Activated gamma-delta T cell (primary cell): ENCODE results near the gene IMPDH1.

ENCODE experiments used
- DNase-seq: peaks from one replicate; lab custom pipeline; 2025; lab: John Stamatoyannopoulos, UW

Gene IMPDH1

DNA sequence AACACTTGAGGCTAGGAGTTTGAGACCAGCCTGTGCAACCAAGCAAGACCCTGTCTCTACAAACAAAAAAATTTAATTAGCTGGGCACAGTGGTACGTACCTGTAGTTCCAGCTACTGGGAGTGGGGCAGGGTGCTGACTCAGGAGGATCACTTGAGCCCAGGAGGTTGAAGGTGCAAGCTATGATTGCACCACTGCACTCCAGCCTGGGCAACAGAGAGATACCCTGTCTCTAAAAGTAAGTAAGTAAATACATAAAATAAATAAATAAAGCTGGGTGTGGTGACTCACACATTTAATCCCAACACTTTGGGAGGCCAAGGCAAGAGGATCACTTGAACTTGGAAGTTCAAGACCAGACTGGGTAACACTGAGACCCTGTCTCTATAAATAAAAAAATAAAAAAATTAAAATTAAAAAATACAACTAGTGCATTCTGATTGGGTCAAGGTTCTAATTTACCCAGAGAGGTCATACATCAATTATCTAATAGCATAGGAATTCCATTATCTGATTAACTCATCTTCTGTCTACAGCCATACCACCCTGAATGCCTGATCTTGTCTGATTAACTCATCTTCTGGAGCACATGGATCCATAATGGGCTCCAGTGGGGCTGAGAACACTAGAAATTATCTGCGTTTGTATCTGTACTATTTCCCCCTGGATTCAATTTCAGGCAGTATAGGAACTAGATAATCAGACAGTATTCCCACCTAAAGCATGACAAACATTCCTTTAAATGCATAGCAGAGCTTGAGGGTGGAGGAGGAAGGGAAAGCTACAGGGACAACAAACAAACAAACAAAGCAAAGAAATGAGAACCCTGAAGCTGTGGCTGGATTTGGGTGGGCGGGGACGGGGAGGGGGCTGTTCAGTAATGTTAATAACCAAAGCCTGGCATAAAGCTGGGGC is 24.9 kb upstream of the IMPDH1 start:
- DNase-seq, result no peak

DNA sequence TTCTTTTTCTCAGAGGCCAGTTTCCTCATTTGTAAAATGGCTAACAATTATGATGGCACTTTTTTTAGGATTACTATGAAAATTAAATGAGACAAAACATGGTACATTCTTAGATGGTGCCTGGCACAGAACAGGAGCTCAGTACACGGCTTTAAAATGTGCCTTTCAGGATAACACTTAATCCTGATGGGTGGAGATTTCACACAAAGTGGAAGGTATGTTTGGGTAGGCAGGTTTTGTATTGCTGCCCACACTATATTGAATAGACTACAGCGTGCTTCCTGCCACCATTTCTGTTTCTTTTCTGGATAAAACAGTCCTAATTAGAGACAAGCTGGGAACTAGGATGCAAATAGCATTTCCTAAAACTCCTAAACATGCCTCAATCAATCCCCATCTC is 22.0 kb upstream of the IMPDH1 start:
- no peak for DNase-seq

DNA sequence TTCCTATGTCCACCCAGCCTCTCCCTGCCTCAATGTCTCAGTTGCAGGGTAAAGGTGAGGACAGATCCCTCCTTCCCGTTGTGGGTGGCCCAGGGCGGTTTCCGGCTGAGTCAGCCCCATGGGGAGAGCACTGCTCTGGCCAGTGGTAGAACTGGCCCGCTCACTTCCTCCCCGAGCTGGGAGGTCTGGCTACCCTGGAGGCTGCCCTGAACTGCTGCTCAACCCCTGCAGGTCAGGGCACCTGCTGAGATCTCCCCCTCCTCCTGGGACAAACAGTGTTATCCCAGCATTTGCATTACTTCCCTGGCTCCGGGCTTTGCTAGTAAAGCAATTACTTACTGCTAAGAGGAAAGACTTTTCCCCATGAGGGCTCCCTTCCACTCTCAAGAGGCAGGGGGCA is 21.4 kb upstream of the IMPDH1 start:
- no peak for DNase-seq

DNA sequence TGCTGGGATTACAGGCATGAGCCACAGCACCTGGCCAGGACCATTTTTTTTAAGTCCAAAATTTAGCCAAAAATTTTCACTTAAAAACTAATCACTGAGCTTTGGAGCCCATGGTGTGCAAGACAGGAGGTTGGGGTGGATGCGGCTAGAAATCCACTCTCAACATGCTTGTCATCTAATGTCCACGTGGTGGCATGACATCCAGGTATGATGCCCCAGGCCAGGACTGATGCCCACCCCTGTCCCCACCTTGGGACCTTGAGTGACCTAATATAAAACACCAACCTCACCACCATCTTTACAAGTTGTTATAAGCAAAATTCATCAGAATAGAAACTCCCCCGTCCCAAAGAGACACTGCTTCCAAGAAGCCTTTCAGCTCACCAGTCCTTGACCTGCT is 20.4 kb upstream of the IMPDH1 start:
- DNase-seq, result no peak

DNA sequence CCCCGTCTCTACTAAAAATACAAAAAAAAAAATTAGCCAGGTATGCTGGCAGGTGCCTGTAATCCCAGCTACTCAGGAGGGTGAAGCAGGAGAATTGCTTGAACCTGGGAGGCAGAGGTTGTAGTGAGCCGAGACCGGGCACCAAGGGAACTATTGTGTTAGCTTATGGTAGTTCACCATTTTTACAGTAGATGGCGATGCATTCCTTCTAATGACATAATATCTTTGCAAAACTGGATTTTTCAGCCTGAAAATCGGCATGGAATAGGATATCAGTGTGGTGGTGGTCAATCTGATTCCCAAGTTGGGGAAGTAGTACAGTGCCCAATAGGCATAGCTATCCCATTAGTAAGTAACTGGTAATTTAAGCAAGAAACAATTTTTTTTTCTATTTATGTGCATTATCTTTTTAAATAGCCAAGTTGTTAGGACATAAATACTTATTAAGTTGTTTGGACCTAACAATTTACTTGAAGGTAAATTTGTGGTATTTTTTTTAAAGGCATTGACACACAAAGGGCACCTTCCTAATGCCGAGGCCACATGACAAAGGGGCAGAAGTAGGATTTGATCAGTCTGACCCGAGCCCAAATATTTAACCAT is 17.6 kb upstream of the IMPDH1 start:
- no peak for DNase-seq

DNA sequence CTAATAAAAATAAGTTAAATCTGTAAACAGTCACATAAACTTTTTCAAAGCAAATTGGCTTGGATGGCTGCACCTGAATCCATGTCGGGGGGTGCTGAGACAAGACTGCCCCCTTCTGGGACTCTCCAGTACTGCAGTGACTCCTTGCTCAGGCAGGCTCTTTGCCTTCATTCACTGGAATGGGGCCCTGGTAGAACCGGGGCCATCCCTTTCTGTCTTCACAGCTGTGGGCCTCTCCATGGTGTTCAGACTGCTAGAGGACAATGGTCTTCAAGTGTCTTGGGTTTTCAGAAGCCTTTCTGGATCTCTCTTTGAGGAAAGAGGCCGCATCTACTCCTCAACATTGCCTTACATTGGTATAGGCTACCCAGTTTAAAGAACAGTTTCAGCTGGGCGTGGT is 16.1 kb upstream of the IMPDH1 start:
- no peak for DNase-seq

DNA sequence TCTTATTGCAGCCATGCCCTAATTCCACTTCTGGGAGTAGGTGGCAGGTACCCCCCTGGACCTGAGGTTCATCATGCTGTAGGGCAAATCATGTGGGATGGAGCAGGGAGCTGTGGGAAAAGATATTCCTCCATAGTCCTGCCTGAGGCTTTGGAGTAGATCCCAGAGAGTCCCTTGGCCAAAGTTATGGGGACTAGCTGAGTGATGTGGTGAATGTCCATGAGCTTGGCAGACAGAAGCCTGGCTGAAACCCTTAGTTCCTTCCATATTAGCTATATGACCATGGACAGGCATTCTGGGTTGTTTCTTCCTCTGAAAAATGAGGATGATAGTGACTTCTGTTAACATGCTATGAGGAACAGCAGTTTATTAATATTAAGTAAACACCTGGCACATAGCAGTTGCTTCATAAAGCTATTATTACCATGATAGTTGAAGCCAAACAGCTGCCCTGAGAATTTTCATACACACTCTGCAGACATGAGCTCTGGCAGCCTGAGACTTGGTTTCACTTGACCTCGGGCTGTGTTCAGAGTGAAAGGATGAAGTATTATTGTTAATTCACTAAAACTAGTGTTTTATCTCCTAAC is 15.0 kb upstream of the IMPDH1 start:
- no peak for DNase-seq

DNA sequence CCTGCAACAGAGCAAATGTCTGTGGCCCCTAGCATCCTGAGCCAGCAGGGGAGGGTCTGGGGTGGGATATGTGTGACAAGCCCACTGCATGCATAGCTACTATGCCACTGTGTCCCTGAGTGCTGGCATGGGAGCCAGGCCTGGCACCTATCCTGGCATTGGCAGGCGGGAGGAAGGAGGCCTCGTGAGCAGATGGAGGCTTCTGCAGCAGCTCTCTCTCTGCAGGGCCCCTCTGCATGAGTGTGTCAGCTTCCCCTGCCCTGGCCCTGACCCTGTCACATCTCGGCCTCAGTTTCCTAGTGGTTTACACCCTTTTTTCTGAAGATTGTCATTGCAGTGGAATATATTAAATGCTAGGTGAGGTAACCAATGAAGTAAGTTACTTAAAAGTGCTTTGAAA is 13.1 kb upstream of the IMPDH1 start:
- no peak for DNase-seq

DNA sequence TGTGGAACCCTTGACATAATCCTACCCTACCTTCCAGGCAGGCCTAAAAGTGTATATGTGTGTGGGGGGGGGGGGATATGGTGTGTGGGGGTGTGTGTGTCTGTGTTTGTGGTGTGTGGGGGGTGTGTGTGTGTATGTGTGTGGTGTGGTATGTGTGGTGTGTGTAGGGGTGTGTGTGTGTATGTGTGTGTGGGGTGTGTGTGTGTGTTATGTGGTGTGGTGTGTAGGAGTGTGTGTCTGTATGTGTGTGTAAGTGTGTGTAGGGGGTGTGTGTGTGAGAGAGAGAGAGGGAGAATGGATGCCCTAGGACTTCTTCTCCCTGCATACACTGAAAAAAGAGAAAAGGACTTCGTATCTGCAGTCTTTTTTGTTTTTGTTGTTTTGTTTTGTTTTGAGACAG is 12.3 kb upstream of the IMPDH1 start:
- no peak for DNase-seq

DNA sequence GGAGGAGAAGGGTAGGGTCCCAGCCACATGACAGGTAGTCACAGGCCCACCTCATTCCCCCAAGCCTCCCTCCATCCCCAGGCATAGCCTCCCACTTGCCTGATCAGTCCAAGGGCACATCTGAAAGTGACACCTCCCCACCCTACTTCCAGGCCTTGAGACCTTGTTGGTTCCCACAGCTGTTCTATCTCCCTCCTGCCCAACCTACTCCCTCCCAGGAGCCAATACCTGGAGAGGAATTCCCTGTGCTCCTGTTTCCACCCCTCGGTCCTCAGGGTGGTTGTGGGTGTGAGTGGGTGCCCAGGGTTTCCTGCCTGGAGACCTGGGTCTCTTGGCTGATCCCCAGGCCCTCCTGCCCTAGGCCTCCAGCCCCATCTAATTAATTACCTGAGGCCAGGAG is 11.6 kb upstream of the IMPDH1 start:
- DNase-seq, result no peak

DNA sequence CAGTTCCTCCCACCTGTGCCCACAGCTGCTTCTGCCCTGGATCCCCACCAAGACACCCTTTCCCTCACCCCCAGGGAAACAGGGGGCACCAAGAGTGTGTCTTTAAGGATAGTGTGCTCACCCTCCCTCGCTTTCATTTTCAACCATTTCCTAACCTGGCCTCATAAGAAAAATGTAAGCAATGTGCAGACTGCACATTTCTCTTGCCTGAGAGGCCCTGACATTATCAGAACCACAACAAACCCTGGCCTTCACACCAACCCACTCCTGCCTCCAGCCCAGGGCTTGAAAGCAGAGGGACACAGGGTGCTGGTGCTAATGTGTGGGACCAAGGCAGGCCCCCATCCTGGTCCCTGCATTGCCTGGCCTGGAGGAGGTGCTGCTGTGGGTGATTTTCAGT is 11.0 kb upstream of the IMPDH1 start:
- DNase-seq, result no peak

DNA sequence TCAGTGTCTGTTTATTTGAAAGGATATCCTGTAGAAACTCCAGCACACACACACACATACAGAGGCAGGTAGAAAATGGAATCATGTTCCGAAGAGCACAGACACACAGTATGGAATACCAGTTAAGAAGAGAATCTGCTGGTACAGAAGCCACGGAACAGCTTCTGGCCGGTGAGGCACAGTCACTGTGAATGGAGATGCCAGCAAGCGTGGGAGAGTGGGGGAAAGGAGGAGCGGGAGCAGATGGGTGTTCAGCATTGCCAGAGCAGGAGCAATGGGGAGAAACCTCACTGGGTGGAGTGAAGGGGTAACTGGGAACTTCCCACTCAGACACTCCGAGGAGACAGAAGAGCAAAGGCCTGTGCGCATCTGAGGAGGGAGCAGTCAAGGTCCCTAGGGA is 9.5 kb upstream of the IMPDH1 start:
- DNase-seq, result no peak

DNA sequence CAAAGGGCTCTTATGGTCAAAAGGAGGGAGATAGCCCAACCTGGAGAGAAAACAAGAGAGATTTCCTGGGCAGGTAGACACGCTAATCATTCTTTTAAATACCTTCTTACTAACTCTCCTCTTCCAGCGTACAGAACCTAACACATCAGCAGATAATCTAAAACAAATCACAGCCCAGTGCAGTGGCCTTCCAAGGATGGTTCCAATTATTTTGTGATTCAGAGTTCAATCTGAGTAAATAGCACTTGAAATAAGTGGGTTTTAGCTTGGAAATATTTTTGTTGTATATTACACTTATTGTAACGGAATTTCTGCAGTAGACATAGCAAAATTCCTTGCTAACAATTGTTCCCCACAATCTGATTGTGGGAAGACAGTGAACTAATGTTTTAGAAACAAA is 7.3 kb upstream of the IMPDH1 start:
- DNase-seq, result no peak

DNA sequence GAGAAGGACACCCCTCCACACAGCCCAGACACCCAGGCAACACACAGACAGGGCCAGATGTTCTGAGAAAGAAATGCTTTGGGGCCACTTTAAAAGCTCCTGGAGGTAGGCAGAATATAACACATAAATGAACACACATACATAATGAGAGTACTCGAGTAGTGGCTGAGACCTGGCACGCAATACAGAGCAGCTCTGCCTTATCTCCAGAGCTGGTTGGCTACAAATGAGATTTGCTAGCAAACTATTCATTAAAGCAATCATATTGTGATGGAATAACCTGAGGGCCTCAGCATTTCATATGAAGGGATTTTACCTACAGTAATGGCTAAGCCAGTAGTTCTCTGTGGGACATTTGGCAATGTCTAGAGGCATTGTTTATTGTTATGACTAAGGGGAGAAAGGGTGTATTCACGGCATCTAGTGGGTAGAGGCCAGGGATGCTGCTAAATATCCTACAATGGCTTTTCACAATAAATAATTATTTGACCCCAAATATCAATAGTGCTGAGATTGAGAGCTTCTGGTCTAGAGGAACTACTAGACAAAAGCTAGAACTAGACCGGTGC is 5.5 kb upstream of the IMPDH1 start:
- no peak for DNase-seq

DNA sequence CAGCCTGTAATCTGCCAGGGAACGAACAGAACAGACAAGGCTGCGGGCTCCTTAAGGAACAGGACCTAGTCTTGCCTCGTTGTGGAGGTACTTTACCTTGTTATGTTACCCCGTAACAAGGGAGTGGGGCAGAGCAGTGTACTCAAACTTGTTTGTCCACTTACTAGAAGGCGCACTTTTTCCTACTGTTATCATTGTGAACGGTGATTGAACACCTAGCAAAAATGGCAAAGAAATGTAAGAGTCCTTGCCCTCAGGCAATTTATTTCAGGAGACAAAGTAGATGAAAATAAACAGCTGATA is 620 bp upstream of the IMPDH1 start:
- DNase-seq, result no peak

DNA sequence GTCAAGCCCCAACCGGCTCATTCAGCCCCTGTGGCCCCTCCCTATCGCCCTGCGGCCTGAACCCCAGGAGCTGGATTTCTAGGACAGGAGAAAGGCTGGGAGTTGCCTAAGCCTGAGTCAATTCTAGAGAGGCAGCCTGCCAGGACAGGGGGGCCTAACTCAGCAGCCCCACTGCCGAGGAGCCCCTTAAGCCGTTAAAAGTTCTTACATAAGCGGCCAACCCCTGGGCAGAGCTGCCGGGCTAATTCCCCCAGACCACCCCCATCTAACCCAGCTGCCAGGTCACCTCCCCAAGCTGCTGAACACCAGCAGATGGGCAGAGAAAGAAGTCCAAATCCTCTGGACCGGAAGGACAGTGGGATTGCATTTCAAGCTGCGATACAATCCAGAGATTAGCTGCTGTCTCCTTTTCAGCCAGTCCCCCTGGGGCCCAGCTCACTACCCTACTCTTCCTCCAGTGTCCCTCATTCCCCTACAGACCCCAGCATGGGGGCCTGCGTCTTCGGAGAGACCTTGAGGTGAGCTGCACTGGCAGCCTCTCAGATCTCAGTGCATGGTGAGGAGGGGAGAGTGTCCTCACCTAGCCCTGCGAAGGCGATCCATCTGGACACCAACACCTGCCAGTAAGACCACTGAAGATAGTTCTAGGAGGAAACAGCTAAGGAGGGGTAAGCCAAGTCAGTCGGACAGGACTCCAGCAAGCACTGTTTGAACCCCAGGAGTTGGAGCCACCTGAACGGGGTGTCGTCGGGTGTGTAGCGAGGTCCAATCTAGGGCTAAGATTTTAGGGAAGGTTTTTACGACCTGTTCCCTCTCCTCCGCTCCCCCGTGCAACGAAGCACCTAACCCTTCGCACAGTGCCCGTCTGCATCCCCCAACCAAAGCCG is 830 bp downstream of the IMPDH1 start:
- no peak for DNase-seq

DNA sequence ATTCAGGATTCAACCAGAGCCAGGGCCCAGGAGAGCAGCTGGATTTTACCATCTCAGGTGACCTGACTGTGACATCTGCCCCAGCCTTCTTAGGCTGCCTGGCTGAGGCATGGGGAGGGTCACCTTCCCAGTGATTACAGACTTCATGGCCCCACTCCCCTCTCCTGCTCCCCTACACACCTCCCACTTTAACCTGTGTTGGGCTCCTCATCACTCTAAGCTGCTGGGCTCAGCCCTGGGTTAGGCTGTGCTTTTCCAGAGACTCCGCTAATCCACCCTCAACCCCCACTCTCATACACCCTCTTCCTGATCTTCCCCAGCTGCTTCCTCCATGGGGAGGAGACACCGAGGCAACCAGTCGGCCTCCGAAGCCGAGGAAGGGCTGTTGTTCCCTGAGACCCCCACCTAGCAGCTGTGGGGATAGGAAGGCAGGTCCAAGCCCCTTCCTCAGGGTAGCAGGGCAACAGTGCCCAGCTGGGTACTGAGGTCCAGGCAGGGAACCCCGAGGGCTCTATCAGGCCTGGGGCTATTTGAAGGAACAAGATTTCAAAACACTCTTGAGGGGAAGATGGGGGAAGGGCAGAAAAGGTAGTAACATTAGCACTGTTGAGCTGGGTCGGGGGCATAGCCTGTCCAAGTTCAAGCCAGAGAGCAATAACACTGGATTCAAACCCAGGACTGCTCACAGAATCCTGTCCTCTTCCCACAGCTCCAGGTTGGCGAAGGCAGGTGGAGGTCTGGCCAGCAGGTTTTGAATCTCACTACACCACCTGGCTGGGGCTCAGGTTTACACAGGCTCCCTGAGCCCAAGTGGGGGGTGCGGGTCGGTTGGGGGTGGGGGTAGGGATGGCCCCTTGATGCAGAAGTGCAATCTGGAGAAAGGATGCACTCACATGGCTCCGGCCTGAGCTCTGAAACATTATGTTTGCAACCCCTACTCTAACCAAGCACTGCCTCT is 1.8 kb downstream of the IMPDH1 start:
- DNase-seq, result no peak

DNA sequence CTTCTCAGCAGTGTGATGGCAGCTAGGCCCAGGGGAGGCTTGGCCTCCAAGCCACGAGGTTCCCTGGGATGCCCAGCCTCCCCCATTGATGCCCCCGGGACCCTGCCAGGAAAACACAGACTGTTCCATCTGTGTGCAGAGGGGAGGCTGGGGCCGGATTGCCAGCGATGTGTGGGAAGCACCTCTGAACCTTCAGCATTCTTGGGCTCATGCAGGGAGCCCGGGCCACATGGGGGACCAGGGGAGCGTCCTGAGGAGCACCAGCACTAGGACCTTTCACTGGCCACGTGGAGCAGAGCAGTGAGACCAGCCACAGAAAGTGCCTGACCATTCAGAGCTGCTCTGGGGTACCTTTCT is 2.6 kb downstream of the IMPDH1 start:
- DNase-seq, result no peak

DNA sequence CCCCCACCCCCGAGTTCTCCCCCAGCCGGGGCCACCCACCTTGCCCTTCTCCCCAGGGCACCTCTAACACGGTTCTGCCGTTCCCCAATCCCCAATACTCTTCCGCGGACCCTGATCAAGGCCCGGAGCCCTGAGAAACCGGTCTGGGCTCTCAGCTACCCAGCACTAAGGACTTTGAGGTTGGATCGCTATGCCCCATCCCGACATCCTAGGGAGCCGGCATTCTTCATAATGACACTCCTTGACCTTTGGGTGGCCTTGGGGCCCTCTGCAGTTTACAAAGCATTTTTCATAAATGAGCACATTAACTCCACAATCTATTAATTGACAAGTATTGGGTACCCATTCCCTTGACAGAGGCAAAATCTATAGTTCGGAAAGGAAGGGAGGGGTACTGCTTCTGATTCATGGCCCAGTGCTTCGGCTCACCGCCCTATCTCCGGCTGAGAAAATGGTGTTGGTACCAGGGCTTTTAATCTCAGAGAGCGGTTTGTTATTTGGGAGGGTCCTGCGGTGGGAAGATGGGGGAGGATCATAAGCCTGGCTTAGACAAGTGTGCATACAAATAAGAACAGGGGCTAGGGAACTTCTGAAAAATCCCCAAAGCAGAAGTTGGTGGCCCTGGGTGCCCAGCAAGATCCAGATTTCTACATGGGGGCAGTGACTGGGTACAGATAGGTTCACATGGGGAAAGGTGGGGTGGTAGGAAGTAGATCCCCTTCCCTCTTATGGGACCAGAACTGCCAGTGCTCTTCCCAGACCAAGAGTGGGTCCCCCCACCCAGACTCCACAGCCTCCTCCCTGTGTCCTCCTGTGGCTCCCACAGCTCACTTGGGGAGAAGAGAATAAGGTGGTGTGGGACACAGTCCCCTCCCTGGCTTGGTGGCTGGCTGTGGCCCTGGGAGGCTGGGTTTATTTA is 3.2 kb downstream of the IMPDH1 start:
- no peak for DNase-seq
